ENCODE data around the gene SPRR5. TPM values are rescaled to one million over a fixed set of nuclear protein-coding genes. Genes with fewer than 3 reads are reported as not detected.

Gene SPRR5
- total and polyA plus RNA-seq, 3 donors from 2014 or later, result not detected

DNA sequence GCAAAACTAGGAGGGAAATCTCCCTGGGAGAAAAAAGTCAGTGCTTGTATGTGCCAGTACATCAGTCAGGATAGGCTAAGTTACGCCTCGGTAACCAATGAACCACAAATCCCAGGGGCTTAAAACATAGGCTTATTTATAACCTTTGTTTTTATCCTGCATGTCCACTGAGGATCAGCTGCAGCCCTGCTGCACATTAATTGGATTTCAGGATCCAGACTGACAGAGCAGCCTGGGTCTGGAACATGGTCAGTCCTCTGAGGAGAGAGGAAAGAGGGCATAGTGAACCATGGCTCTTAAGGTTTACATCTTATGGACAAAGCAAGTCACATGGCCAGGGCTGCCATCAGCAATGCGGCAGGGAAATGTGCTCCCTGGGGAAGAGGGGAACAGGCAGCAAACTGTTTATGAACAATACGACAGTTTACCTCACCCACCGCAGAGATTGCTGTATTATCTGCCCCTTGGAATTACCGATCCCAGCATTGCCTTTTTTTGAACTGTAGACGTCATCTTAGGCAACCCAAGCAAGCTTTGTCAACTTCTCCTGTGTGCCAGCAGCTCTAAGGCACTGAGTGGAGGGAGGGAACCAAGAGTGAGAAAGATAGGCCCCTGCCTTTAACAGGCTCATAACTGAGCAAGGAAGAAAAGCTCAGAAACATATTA lies 14.4 kb downstream of the SPRR5 start:
- intact Hi-C loops (cut with DNase I; ENCODE audit: low total_unique reads), result no loop called here
- H3K36me3 ChIP-seq (ENCODE audit: low read depth, missing control alignments), result no peaks in the 10 kb centered on the region
- no peaks in the 10 kb centered on the region for H3K27me3 ChIP-seq
- H3K4me1 ChIP-seq, result no peaks in the 10 kb centered on the region
- TF ChIP-seq, protein P1, sequence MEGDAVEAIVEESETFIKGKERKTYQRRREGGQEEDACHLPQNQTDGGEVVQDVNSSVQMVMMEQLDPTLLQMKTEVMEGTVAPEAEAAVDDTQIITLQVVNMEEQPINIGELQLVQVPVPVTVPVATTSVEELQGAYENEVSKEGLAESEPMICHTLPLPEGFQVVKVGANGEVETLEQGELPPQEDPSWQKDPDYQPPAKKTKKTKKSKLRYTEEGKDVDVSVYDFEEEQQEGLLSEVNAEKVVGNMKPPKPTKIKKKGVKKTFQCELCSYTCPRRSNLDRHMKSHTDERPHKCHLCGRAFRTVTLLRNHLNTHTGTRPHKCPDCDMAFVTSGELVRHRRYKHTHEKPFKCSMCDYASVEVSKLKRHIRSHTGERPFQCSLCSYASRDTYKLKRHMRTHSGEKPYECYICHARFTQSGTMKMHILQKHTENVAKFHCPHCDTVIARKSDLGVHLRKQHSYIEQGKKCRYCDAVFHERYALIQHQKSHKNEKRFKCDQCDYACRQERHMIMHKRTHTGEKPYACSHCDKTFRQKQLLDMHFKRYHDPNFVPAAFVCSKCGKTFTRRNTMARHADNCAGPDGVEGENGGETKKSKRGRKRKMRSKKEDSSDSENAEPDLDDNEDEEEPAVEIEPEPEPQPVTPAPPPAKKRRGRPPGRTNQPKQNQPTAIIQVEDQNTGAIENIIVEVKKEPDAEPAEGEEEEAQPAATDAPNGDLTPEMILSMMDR (IDR thresholded peaks at IDR 0.05), result no peak
- no peak for TF ChIP-seq POLR2A (IDR thresholded peaks at IDR 0.05)
- WGBS, 2 donors, result 90 to 94% methylated on average over 7 of the region's 7 CpGs
- no peak overlapping the region for H3K4me3 ChIP-seq
- DNase-seq, result no peak
- H3K9me3 ChIP-seq, result no peaks in the 10 kb centered on the region
- no peak overlapping the region for H3K27ac ChIP-seq

DNA sequence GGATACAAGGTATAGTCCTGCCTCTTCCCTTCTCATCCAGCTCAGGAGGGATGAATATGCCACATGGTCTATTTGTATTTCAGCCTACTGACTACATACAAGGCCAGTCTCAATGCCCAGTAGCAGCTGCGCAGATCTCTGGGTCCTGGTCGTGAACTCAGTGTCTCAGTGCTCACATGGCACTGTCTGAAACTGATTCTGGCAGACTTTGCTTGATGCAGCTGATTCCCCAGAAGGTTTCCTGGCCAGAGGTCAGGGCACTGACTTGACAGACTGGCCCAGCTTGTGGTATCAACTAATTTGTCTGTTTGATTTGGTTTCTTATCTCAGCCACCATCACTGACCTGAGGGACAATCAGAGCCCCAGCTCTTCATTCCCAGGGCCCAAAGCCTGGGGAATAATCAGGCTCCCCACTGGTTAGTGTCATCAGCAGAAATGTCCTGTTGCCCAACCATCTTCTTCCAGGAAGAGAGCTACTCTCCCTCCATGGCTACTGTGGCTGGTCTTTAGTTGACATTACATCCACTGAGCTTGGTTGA lies 15.9 kb downstream of the SPRR5 start:
- H3K36me3 ChIP-seq (ENCODE audit: low read depth, missing control alignments), result no peaks in the 10 kb centered on the region
- H3K4me1 ChIP-seq, result no peaks in the 10 kb centered on the region
- WGBS, 2 donors, result 79 to 96% methylated on average over 2 of the region's 2 CpGs
- H3K9me3 ChIP-seq, result no peaks in the 10 kb centered on the region
- H3K27me3 ChIP-seq, result no peaks in the 10 kb centered on the region
- no peak for TF ChIP-seq POLR2A (IDR thresholded peaks at IDR 0.05)
- TF ChIP-seq, protein P1 (IDR thresholded peaks at IDR 0.05), result no peak
- H3K27ac ChIP-seq, result no peak overlapping the region
- DNase-seq, result no peak
- no peak overlapping the region for H3K4me3 ChIP-seq
- intact Hi-C loops (cut with DNase I; ENCODE audit: low total_unique reads), result no loop called here

DNA sequence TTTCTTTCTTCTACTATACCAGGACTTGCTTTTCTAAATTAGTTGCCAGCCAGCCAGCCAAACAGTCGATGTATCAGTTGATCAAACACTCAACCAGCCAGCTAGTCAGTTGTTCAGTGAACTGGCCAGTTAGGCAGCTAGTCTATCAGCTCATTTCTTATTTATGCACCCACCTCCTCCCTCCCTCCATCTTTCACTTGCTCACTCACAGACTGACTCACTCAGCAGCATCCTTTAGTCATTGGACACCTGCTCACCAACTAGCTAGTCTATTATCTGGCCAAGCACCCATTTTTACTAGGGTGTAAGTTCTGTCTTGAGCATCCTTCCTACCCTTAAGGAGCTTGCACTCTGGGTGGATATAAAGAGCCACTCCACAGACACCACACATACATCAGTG lies 17.5 kb downstream of the SPRR5 start:
- Histone ChIP-seq H3K4me1 (no peaks in the 10 kb centered on the region), H3K9me3 (no peaks in the 10 kb centered on the region), H3K36me3 (ENCODE audit: low read depth, missing control alignments) (no peaks in the 10 kb centered on the region), H3K27ac (no peak overlapping the region), H3K4me3 (no peak overlapping the region), H3K27me3 (no peaks in the 10 kb centered on the region)
- no peak for DNase-seq
- 78 to 82% methylated on average over 1 of the region's 1 CpG for WGBS, 2 donors
- no peak for TF ChIP-seq POLR2A (IDR thresholded peaks at IDR 0.05)
- TF ChIP-seq, protein P1 (IDR thresholded peaks at IDR 0.05), result no peak
- intact Hi-C loops (cut with DNase I; ENCODE audit: low total_unique reads), result no loop called here

DNA sequence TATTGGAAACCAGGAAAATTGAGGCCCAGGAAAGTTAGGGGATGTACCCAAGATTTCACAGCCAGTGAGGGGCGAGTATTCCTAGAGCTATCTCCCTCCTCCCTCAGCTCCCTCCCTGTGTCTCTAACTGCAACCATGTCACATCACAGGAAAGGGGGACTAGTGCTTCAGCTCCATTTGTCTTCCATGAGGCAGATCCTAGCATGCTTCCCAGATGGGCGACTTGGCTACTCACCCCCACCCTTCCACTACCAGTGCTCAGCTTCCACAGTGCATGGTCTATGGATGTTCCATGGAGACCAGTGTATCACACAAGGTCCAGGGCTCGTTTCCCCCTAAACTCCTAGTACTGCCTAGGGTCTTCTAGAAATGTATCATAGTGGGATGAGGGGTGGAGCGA lies 18.8 kb downstream of the SPRR5 start:
- Histone ChIP-seq H3K4me3 (no peak overlapping the region), H3K27me3 (no peaks in the 10 kb centered on the region), H3K36me3 (ENCODE audit: low read depth, missing control alignments) (no peaks in the 10 kb centered on the region), H3K27ac (no peak overlapping the region), H3K9me3 (no peaks in the 10 kb centered on the region), H3K4me1 (no peaks in the 10 kb centered on the region)
- DNase-seq, result no peak
- intact Hi-C loops (cut with DNase I; ENCODE audit: low total_unique reads), result no loop called here
- 92 to 96% methylated on average over 3 to 4 of the region's 4 CpGs for WGBS, 2 donors
- no peak for TF ChIP-seq POLR2A (IDR thresholded peaks at IDR 0.05)
- TF ChIP-seq, protein P1 (IDR thresholded peaks at IDR 0.05), result no peak

DNA sequence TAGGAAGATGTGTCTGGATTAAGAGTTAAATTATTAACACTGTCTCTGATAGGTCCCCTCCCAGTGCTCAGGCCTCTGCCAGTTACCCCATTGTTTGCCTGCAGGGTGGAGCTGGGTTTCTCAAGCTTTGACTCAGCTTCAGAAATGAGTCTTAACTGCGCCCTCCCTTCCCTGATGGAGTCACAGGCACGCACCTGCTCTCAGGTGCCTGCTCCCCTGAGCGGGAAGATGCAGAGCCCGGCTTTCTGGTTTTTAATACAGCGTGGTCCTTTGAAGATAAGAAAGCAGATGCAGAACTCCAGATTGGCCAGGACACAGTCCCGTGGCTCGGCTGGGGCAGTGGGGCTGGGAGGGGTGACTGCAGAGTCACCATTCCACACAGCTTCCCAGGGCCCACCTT lies 20.2 kb downstream of the SPRR5 start:
- DNase-seq, result no peak
- no peak for TF ChIP-seq POLR2A (IDR thresholded peaks at IDR 0.05)
- intact Hi-C loops (cut with DNase I; ENCODE audit: low total_unique reads), result no loop called here
- H3K36me3 ChIP-seq (ENCODE audit: low read depth, missing control alignments), result no peaks in the 10 kb centered on the region
- no peaks in the 10 kb centered on the region for H3K9me3 ChIP-seq
- WGBS, 2 donors, result 70 to 88% methylated on average over 6 to 7 of the region's 7 CpGs
- H3K27ac ChIP-seq, result no peak overlapping the region
- no peaks in the 10 kb centered on the region for H3K4me1 ChIP-seq
- H3K4me3 ChIP-seq, result no peak overlapping the region
- H3K27me3 ChIP-seq, result no peaks in the 10 kb centered on the region
